Measurements from ENCODE around the gene CCDC122.

The CCDC122 gene

DNA sequence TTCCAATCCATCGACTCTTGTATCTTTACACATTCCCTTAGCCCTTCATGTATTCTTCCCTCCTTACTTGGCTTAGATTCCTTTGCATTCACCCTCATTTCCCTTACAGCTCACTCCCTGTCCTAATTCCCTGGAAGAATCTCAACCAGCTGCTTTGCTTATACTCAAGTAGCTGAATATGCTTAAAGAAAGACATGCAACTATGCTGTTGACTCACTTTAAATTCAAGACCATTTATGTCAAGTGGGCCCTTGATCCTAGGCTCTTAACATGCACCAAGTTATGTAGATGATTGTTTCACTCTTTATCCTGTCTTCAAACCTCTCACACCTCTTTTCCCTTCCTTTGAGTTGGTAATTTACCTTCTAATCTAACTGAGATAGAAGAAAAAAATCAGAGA lies 7.4 kb downstream of the CCDC122 start:
- H3K36me3 ChIP-seq (replicated peaks; ENCODE audit: low read depth, low read length), result no peaks in the 10 kb centered on the region
- H3K4me1 ChIP-seq (ENCODE audit: low read length), result no peaks in the 10 kb centered on the region; the same call in 1 of the 2 replicates
- no peak overlapping the region for H3K27ac ChIP-seq (ENCODE audit: low read length)
- no peak overlapping the region for H2AFZ ChIP-seq (ENCODE audit: low read depth, low read length)
- H3K79me2 ChIP-seq (ENCODE audit: low read length), result no peaks in the 10 kb centered on the region
- TF ChIP-seq EZH2phosphoT487 (IDR thresholded peaks at IDR 0.05; ENCODE audit: low read depth), result no peak
- no peak for TF ChIP-seq CTCF (IDR thresholded peaks at IDR 0.05; ENCODE audit: low read depth, low read length)
- no peak overlapping the region for H3K9ac ChIP-seq (ENCODE audit: low read length)
- H3K27me3 ChIP-seq (ENCODE audit: low read depth, low read length), result no peaks in the 10 kb centered on the region
- no peak overlapping the region for H3K4me3 ChIP-seq (ENCODE audit: low read length)
- no peaks in the 10 kb centered on the region for H4K20me1 ChIP-seq (ENCODE audit: insufficient read depth, low read length)
- no peak overlapping the region for H3K4me2 ChIP-seq (ENCODE audit: low read length)
- no peaks in the 10 kb centered on the region for H3K9me3 ChIP-seq (ENCODE audit: insufficient read depth, low read length)

DNA sequence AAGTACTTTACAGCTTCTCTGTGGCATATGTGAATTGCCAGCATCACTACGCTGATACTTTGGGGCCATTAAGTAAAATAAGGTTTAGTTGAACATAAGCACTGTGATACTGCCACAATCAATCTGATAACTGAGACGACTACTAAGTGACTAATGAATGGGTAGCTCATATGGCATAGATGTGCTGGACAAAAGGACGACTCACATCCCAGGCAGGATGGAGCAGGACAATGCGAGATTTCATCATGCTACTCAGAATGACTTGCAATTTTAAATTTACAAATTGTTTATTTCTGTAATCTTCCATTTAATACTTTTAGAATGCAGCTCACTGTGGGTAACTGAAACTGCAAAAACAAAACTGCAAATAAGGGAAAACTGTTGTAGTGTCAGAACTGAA lies 13.6 kb downstream of the CCDC122 start:
- no peak overlapping the region for H3K4me2 ChIP-seq (ENCODE audit: low read length)
- H3K4me3 ChIP-seq (ENCODE audit: low read length), result no peak overlapping the region
- H3K27ac ChIP-seq (ENCODE audit: low read length), result no peak overlapping the region
- no peak for TF ChIP-seq EZH2phosphoT487 (IDR thresholded peaks at IDR 0.05; ENCODE audit: low read depth)
- H3K9ac ChIP-seq (ENCODE audit: low read length), result no peak overlapping the region
- H2AFZ ChIP-seq (ENCODE audit: low read depth, low read length), result no peak overlapping the region
- H3K79me2 ChIP-seq (ENCODE audit: low read length), result no peaks in the 10 kb centered on the region
- H3K4me1 ChIP-seq (ENCODE audit: low read length), result no peaks in the 10 kb centered on the region
- no peaks in the 10 kb centered on the region for H4K20me1 ChIP-seq (ENCODE audit: insufficient read depth, low read length)
- H3K9me3 ChIP-seq (ENCODE audit: insufficient read depth, low read length), result no peaks in the 10 kb centered on the region
- H3K27me3 ChIP-seq (ENCODE audit: low read depth, low read length), result no peaks in the 10 kb centered on the region
- no peaks in the 10 kb centered on the region for H3K36me3 ChIP-seq (replicated peaks; ENCODE audit: low read depth, low read length)

DNA sequence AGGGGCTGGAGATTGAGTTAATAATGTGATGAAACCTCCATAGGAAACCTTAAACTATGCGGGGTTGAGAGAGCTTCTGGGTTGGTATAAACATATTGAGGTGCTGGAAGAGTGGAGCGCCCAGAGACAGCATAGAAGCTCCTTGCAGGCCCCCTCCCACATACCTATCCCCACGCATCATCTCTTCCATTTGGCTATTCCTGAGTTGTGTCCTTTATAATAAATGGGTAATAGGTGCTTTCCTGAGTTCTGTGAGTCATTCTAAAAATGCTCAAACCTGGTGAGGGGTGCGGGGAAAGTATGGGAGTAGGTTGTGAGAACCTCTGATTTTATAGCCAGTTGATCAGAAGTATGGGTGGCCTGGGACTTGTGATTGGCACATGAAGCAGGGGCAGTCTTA lies 14.6 kb downstream of the CCDC122 start:
- Histone ChIP-seq H3K4me2 (ENCODE audit: low read length) (no peak overlapping the region), H3K27ac (ENCODE audit: low read length) (no peak overlapping the region), H2AFZ (ENCODE audit: low read depth, low read length) (no peak overlapping the region), H3K4me3 (ENCODE audit: low read length) (no peak overlapping the region), H3K79me2 (ENCODE audit: low read length) (no peaks in the 10 kb centered on the region), H3K27me3 (ENCODE audit: low read depth, low read length) (no peaks in the 10 kb centered on the region), H4K20me1 (ENCODE audit: insufficient read depth, low read length) (no peaks in the 10 kb centered on the region), H3K9ac (ENCODE audit: low read length) (no peak overlapping the region), H3K9me3 (ENCODE audit: insufficient read depth, low read length) (no peaks in the 10 kb centered on the region), H3K36me3 (replicated peaks; ENCODE audit: low read depth, low read length) (no peaks in the 10 kb centered on the region), H3K4me1 (ENCODE audit: low read length) (no peaks in the 10 kb centered on the region)
- TF ChIP-seq EZH2phosphoT487 (IDR thresholded peaks at IDR 0.05; ENCODE audit: low read depth) (no peak), CTCF (IDR thresholded peaks at IDR 0.05; ENCODE audit: low read depth, low read length) (no peak)

GRCh38 chr13:43861863-43862262 lies 17.7 kb downstream of the CCDC122 start:
- H3K4me3 ChIP-seq (ENCODE audit: low read length), result no peak overlapping the region
- H3K4me2 ChIP-seq (ENCODE audit: low read length), result no peak overlapping the region
- H3K36me3 ChIP-seq (replicated peaks; ENCODE audit: low read depth, low read length), result no peaks in the 10 kb centered on the region
- H4K20me1 ChIP-seq (ENCODE audit: insufficient read depth, low read length), result no peaks in the 10 kb centered on the region
- no peaks in the 10 kb centered on the region for H3K4me1 ChIP-seq (ENCODE audit: low read length)
- H3K27me3 ChIP-seq (ENCODE audit: low read depth, low read length), result no peaks in the 10 kb centered on the region
- H3K9ac ChIP-seq (ENCODE audit: low read length), result no peak overlapping the region
- H3K9me3 ChIP-seq (ENCODE audit: insufficient read depth, low read length), result no peaks in the 10 kb centered on the region
- no peak overlapping the region for H3K27ac ChIP-seq (ENCODE audit: low read length)
- H3K79me2 ChIP-seq (ENCODE audit: low read length), result no peaks in the 10 kb centered on the region
- H2AFZ ChIP-seq (ENCODE audit: low read depth, low read length), result no peak overlapping the region
- TF ChIP-seq CTCF (IDR thresholded peaks at IDR 0.05; ENCODE audit: low read depth, low read length), result no peak
- TF ChIP-seq EZH2phosphoT487 (IDR thresholded peaks at IDR 0.05; ENCODE audit: low read depth), result no peak

DNA sequence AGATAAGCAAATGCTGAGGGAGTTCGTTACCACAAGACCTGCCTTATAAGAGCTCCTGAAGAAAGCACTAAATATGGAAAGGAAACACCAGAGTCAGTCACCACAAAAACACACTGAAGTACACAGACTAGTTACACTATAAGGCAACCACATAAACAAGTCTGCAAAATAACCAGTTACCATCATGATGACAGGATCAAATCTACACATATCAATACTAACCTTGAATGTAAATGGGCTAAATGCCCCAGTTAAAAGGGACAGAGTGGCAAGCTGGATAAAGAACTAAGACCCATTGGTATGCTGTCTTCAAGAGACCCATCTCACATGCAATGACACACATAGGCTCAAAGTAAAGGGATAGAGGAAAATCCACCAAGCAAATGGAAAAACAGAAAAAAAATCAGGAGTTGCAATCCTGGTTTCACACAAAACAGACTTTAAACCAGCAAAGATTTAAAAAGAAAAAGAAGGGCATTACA lies 26.6 kb downstream of the CCDC122 start:
- Histone ChIP-seq H3K4me1 (ENCODE audit: low read length) (no peaks in the 10 kb centered on the region), H3K27me3 (ENCODE audit: low read depth, low read length) (no peaks in the 10 kb centered on the region), H3K36me3 (replicated peaks; ENCODE audit: low read depth, low read length) (peaks cover 5% of the 10 kb centered on the region), H3K27ac (ENCODE audit: low read length) (no peak overlapping the region), H2AFZ (ENCODE audit: low read depth, low read length) (no peak overlapping the region), H3K4me3 (ENCODE audit: low read length) (no peak overlapping the region), H3K9ac (ENCODE audit: low read length) (no peak overlapping the region), H3K9me3 (ENCODE audit: insufficient read depth, low read length) (peaks cover 20% of the 10 kb centered on the region), H3K4me2 (ENCODE audit: low read length) (no peak overlapping the region), H3K79me2 (ENCODE audit: low read length) (no peaks in the 10 kb centered on the region), H4K20me1 (ENCODE audit: insufficient read depth, low read length) (no peaks in the 10 kb centered on the region)
- TF ChIP-seq EZH2phosphoT487 (IDR thresholded peaks at IDR 0.05; ENCODE audit: low read depth), result no peak
- TF ChIP-seq CTCF (IDR thresholded peaks at IDR 0.05; ENCODE audit: low read depth, low read length), result no peak
